Right renal pelvis (tissue), 4 donors: Measurements from ENCODE around the gene TPD52L2. TPM values are rescaled to one million over a fixed set of nuclear protein-coding genes. Genes with fewer than 3 reads are reported as not detected.
"Not testable (repeated sequence)": the region's sequence is repeated elsewhere in the genome, so short reads cannot be mapped to it uniquely, and the experiment has no call there.

Source experiments
- DNase-seq, 4 donors: peaks; one replicate each; pipeline ENCODE4 v3.0.0-alpha.2; 2013; ENCODE audit warnings: low read depth in 4 of 4, low spot score in 3 of 4, missing footprints in 1 of 4
- polyA plus RNA-seq, 4 donors: library from polyadenylated mRNA; unstranded; fragments of 120-200 nt; gene quantifications; one replicate each; pipeline ENCODE4 v1.2.1, GENCODE V29; 2013; ENCODE audit not compliant: insufficient read length in 4 of 4

The TPD52L2 gene
- polyA plus RNA-seq, 4 donors: 84.8 to 91.5 (median 87.1) TPM

- no peak for DNase-seq
Observed at GRCh38 chr20:63877755-63878470, 12.8 kb downstream of the TPD52L2 start.

- DNase-seq: no peak
Observed at GRCh38 chr20:63878899-63879663, 14.0 kb downstream of the TPD52L2 start.

- not testable (repeated sequence) for DNase-seq
Observed at GRCh38 chr20:63880901-63881300, 15.8 kb downstream of the TPD52L2 start.

GRCh38 chr20:63881451-63882226 is 16.6 kb downstream of the TPD52L2 start:
- no peak for DNase-seq

- DNase-seq: no peak
Observed at GRCh38 chr20:63882257-63883200, 17.5 kb downstream of the TPD52L2 start.

- no peak for DNase-seq
Observed at GRCh38 chr20:63883201-63883593, 18.1 kb downstream of the TPD52L2 start.

GRCh38 chr20:63884506-63885263 is 19.6 kb downstream of the TPD52L2 start:
- no peak for DNase-seq

- no peak for DNase-seq
Observed at GRCh38 chr20:63885264-63886053, 20.4 kb downstream of the TPD52L2 start.

GRCh38 chr20:63886054-63886419 is 21.0 kb downstream of the TPD52L2 start:
- DNase-seq: no peak

GRCh38 chr20:63886921-63887320 is 21.9 kb downstream of the TPD52L2 start:
- DNase-seq: no peak

GRCh38 chr20:63889241-63890200 is 24.5 kb downstream of the TPD52L2 start:
- DNase-seq: no peak

GRCh38 chr20:63890201-63890576 is 25.1 kb downstream of the TPD52L2 start:
- DNase-seq: no peak

- no peak for DNase-seq
Observed at GRCh38 chr20:63890616-63891015, 25.5 kb downstream of the TPD52L2 start.

- no peak for DNase-seq
Observed at GRCh38 chr20:63891061-63892002, 26.3 kb downstream of the TPD52L2 start.

GRCh38 chr20:63892402-63892801 is 27.3 kb downstream of the TPD52L2 start:
- DNase-seq: no peak

- no peak for DNase-seq
Observed at GRCh38 chr20:63893999-63894357, 28.9 kb downstream of the TPD52L2 start.
